ENCODE measurements around the gene TRIM6. TPM values are rescaled to one million over a fixed set of nuclear protein-coding genes. Genes with fewer than 3 reads are reported as not detected.
"Not testable (repeated sequence)": the region's sequence is repeated elsewhere in the genome, so short reads cannot be mapped to it uniquely, and the experiment has no call there.

The TRIM6 gene
- total RNA-seq, 1 donor from 2014 or later, result 0.46 TPM

- intact Hi-C loops (cut with DNase I), result loop anchor here (5.0 kb wide), 1 partner anchor 205 kb away; the partner anchor contains the start of gene OR52N2
- not testable (repeated sequence) for DNase-seq (ENCODE audit: low spot score)
Observed at GRCh38 chr11:5602791-5603190, 6.4 kb downstream of the TRIM6 start.

- intact Hi-C loops (cut with DNase I), result loop anchor here (5.0 kb wide), 1 partner anchor 204 kb away; the partner anchor contains the start of gene OR52N2
- no peak for DNase-seq (ENCODE audit: low spot score)
Observed at GRCh38 chr11:5603326-5603725, 6.9 kb downstream of the TRIM6 start.

GRCh38 chr11:5604896-5605295, 8.5 kb downstream of the TRIM6 start:
- intact Hi-C loops (cut with DNase I), result loop anchor here (5.0 kb wide), 1 partner anchor 202 kb away; the partner anchor contains the start of gene OR52N2
- DNase-seq (ENCODE audit: low spot score), result no peak

GRCh38 chr11:5605849-5606248, 9.4 kb downstream of the TRIM6 start:
- intact Hi-C loops (cut with DNase I), result no loop called here
- no peak for DNase-seq (ENCODE audit: low spot score)

GRCh38 chr11:5608808-5609207, 12.4 kb downstream of the TRIM6 start:
- DNase-seq (ENCODE audit: low spot score), result no peak
- intact Hi-C loops (cut with DNase I), result no loop called here

- intact Hi-C loops (cut with DNase I), result no loop called here
- DNase-seq (ENCODE audit: low spot score), result no peak
Observed at GRCh38 chr11:5610446-5610845, 14.0 kb downstream of the TRIM6 start.

GRCh38 chr11:5611627-5612026, 15.2 kb downstream of the TRIM6 start:
- intact Hi-C loops (cut with DNase I), result no loop called here

GRCh38 chr11:5618807-5619206, 22.4 kb downstream of the TRIM6 start:
- intact Hi-C loops (cut with DNase I), result no loop called here
- DNase-seq (ENCODE audit: low spot score), result no peak

More at GRCh38 chr11:5611627-5612026, 15.2 kb downstream of the TRIM6 start:
- DNase-seq (ENCODE audit: low spot score), result no peak

- intact Hi-C loops (cut with DNase I), result loop anchor here (10.0 kb wide), 1 partner anchor 64 kb away; the partner anchor contains the start of genes TRIM22 and TRIM5
- DNase-seq (ENCODE audit: low spot score), result no peak
Observed at GRCh38 chr11:5620651-5621521, 24.4 kb downstream of the TRIM6 start.

- no peak for DNase-seq (ENCODE audit: low spot score)
- intact Hi-C loops (cut with DNase I), result loop anchor here (10.0 kb wide), 1 partner anchor 63 kb away; the partner anchor contains the start of genes TRIM22 and TRIM5
Observed at GRCh38 chr11:5621580-5621979, 25.1 kb downstream of the TRIM6 start.

GRCh38 chr11:5622802-5623201, 26.4 kb downstream of the TRIM6 start:
- no peak for DNase-seq (ENCODE audit: low spot score)
- intact Hi-C loops (cut with DNase I), result loop anchor here (10.0 kb wide), 1 partner anchor 62 kb away; the partner anchor contains the start of genes TRIM22 and TRIM5

- intact Hi-C loops (cut with DNase I), result loop anchor here (10.0 kb wide), 1 partner anchor 60 kb away; the partner anchor contains the start of genes TRIM22 and TRIM5
- DNase-seq (ENCODE audit: low spot score), result no peak
Observed at GRCh38 chr11:5624489-5625279, 28.2 kb downstream of the TRIM6 start, which contains the start of gene TRIM34. TRIM34 (plus strand) TSS chr11:5625001; CDS start chr11:5632332, 7,331 bp downstream.

- DNase-seq (ENCODE audit: low spot score), result no peak
Observed at GRCh38 chr11:5625281-5625680, 28.8 kb downstream of the TRIM6 start.

GRCh38 chr11:5626196-5626595, 29.8 kb downstream of the TRIM6 start:
- no peak for DNase-seq (ENCODE audit: low spot score)
- intact Hi-C loops (cut with DNase I), result loop anchor here (10.0 kb wide), 1 partner anchor 59 kb away; the partner anchor contains the start of genes TRIM22 and TRIM5

More at GRCh38 chr11:5625281-5625680, 28.8 kb downstream of the TRIM6 start:
- intact Hi-C loops (cut with DNase I), result loop anchor here (10.0 kb wide), 1 partner anchor 60 kb away; the partner anchor contains the start of genes TRIM22 and TRIM5

- intact Hi-C loops (cut with DNase I), result no loop called here
- DNase-seq (ENCODE audit: low spot score), result no peak
Observed at GRCh38 chr11:5631417-5631816, 35.0 kb downstream of the TRIM6 start.

- intact Hi-C loops (cut with DNase I), result no loop called here
Observed at GRCh38 chr11:5631969-5632635, 35.7 kb downstream of the TRIM6 start.

GRCh38 chr11:5639953-5640352, 43.5 kb downstream of the TRIM6 start:
- intact Hi-C loops (cut with DNase I), result no loop called here
- no peak for DNase-seq (ENCODE audit: low spot score)

More at GRCh38 chr11:5631969-5632635, 35.7 kb downstream of the TRIM6 start:
- DNase-seq (ENCODE audit: low spot score), result no peak

- intact Hi-C loops (cut with DNase I), result no loop called here
- DNase-seq (ENCODE audit: low spot score), result no peak
Observed at GRCh38 chr11:5643585-5643984, 47.1 kb downstream of the TRIM6 start.

GRCh38 chr11:5646139-5646538, 49.7 kb downstream of the TRIM6 start:
- no peak for DNase-seq (ENCODE audit: low spot score)
- intact Hi-C loops (cut with DNase I), result no loop called here

Measured in cardiac septum (tissue), 1 donor.